ENCODE data around the gene KSR2.

The KSR2 gene

DNA sequence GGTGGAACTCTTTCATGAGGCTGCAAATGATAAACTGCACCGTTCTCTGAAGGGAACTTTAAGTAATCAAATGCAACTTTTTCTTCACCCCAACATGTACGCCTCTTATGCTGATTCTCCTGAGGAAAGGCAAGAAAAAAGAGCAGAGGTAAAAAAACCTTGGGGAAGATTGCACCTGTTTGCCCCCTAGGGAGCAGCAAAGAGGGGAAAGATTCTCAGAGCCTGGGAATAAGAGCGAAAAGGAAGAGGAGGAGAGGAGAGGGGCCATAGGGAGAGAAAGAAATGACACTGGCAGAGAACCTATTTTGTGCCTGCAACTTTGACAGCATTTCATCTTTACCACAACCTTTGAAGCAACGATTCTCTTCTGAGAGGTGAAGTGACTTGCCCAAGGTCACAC lies 254.6 kb downstream of the KSR2 start:
- Histone ChIP-seq H3K79me2 (ENCODE audit: insufficient read depth, low read length) (no peaks in the 10 kb centered on the region), H2AFZ (ENCODE audit: low read length) (no peak overlapping the region), H3K9me3 (ENCODE audit: low read length) (no peaks in the 10 kb centered on the region), H4K20me1 (ENCODE audit: insufficient read depth, low read length) (no peaks in the 10 kb centered on the region), H3F3A (ENCODE audit: insufficient read depth, low read length) (no peaks in the 10 kb centered on the region), H3K9me2 (ENCODE audit: low read depth, low read length) (no peaks in the 10 kb centered on the region), H3K27me3 (ENCODE audit: insufficient read depth, low read length) (no peaks in the 10 kb centered on the region), H3K36me3 (ENCODE audit: insufficient read depth, low read length) (no peaks in the 10 kb centered on the region), H3K27ac (ENCODE audit: low read depth, low read length, poor library complexity, severe bottlenecking) (no peak overlapping the region), H3K9ac (ENCODE audit: low read length) (no peak overlapping the region), H3K4me2 (ENCODE audit: low read length) (no peak overlapping the region), H3K4me1 (ENCODE audit: insufficient read depth, low read length, severe bottlenecking) (no peaks in the 10 kb centered on the region), H3K4me3 (ENCODE audit: low read depth, low read length, poor library complexity, severe bottlenecking) (no peak overlapping the region)
- no peak for TF ChIP-seq EZH2 (IDR thresholded peaks at IDR 0.05; ENCODE audit: borderline replicate concordance, low read length)
- TF ChIP-seq, protein P1, sequence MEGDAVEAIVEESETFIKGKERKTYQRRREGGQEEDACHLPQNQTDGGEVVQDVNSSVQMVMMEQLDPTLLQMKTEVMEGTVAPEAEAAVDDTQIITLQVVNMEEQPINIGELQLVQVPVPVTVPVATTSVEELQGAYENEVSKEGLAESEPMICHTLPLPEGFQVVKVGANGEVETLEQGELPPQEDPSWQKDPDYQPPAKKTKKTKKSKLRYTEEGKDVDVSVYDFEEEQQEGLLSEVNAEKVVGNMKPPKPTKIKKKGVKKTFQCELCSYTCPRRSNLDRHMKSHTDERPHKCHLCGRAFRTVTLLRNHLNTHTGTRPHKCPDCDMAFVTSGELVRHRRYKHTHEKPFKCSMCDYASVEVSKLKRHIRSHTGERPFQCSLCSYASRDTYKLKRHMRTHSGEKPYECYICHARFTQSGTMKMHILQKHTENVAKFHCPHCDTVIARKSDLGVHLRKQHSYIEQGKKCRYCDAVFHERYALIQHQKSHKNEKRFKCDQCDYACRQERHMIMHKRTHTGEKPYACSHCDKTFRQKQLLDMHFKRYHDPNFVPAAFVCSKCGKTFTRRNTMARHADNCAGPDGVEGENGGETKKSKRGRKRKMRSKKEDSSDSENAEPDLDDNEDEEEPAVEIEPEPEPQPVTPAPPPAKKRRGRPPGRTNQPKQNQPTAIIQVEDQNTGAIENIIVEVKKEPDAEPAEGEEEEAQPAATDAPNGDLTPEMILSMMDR (IDR thresholded peaks at IDR 0.05; ENCODE audit: low read length) = no peak

DNA sequence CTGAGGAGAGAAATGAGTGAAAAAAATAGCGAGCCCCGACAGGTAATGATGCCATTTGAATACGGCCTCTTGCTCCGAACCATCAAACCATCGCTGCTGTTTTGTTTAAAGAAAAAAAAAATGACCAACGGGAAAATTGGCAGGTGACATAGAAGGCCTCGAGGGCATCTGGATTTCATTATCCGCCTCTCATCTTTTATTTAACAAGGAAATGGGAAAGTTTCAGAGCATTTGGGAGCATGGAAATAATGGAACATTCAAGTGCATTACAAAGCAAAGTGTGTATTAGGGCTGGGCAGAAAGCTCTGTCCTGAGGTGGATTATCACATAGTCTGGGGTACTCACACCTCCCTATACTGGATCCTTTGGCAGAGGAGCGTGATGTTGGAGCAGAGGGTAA lies 258.7 kb downstream of the KSR2 start:
- Histone ChIP-seq H3K9ac (ENCODE audit: low read length) (no peak overlapping the region), H3K27me3 (ENCODE audit: insufficient read depth, low read length) (no peaks in the 10 kb centered on the region), H3K27ac (ENCODE audit: low read depth, low read length, poor library complexity, severe bottlenecking) (no peak overlapping the region), H3K9me2 (ENCODE audit: low read depth, low read length) (no peaks in the 10 kb centered on the region), H2AFZ (ENCODE audit: low read length) (no peak overlapping the region), H4K20me1 (ENCODE audit: insufficient read depth, low read length) (no peaks in the 10 kb centered on the region), H3K36me3 (ENCODE audit: insufficient read depth, low read length) (no peaks in the 10 kb centered on the region), H3F3A (ENCODE audit: insufficient read depth, low read length) (no peaks in the 10 kb centered on the region), H3K9me3 (ENCODE audit: low read length) (no peaks in the 10 kb centered on the region), H3K79me2 (ENCODE audit: insufficient read depth, low read length) (no peaks in the 10 kb centered on the region), H3K4me3 (ENCODE audit: low read depth, low read length, poor library complexity, severe bottlenecking) (no peak overlapping the region), H3K4me1 (ENCODE audit: insufficient read depth, low read length, severe bottlenecking) (no peaks in the 10 kb centered on the region), H3K4me2 (ENCODE audit: low read length) (no peak overlapping the region)
- TF ChIP-seq, protein P1 (IDR thresholded peaks at IDR 0.05; ENCODE audit: low read length) = no peak
- TF ChIP-seq EZH2 (IDR thresholded peaks at IDR 0.05; ENCODE audit: borderline replicate concordance, low read length) = no peak

DNA sequence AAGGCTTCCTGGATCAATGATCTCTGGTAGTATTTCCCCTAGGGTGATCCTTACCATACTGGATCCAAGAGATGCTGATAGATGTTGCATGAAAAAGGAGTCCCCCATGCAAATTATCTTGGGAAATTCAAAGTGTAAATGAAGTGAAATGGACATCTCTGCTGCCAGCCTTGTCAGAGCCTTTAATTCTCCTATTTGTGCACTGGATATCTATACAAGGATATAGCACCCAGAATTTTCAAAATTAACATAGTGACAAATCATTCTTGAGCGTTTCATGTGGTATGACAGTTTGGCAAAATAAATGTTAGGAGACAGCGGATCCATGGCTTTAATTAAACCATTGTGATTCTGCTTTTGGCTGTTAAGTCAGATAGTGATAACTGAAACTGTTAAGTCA lies 260.9 kb downstream of the KSR2 start:
- Histone ChIP-seq H3F3A (ENCODE audit: insufficient read depth, low read length) (no peaks in the 10 kb centered on the region), H4K20me1 (ENCODE audit: insufficient read depth, low read length) (no peaks in the 10 kb centered on the region), H2AFZ (ENCODE audit: low read length) (no peak overlapping the region), H3K79me2 (ENCODE audit: insufficient read depth, low read length) (no peaks in the 10 kb centered on the region), H3K36me3 (ENCODE audit: insufficient read depth, low read length) (no peaks in the 10 kb centered on the region), H3K9me3 (ENCODE audit: low read length) (no peaks in the 10 kb centered on the region), H3K27me3 (ENCODE audit: insufficient read depth, low read length) (no peaks in the 10 kb centered on the region), H3K4me1 (ENCODE audit: insufficient read depth, low read length, severe bottlenecking) (no peaks in the 10 kb centered on the region), H3K27ac (ENCODE audit: low read depth, low read length, poor library complexity, severe bottlenecking) (no peak overlapping the region), H3K4me2 (ENCODE audit: low read length) (no peak overlapping the region), H3K4me3 (ENCODE audit: low read depth, low read length, poor library complexity, severe bottlenecking) (no peak overlapping the region), H3K9me2 (ENCODE audit: low read depth, low read length) (no peaks in the 10 kb centered on the region), H3K9ac (ENCODE audit: low read length) (no peak overlapping the region)
- TF ChIP-seq, protein P1 (IDR thresholded peaks at IDR 0.05; ENCODE audit: low read length) = no peak
- no peak for TF ChIP-seq EZH2 (IDR thresholded peaks at IDR 0.05; ENCODE audit: borderline replicate concordance, low read length)
